Daoy (cell line): ENCODE data around the gene POU2F3. TPM values are rescaled to one million over a fixed set of nuclear protein-coding genes. Genes with fewer than 3 reads are reported as not detected.

Experiments
- DNase-seq: peaks from one replicate; pipeline ENCODE4 v3.0.0-alpha.2; 2015; ENCODE audit warnings: low read depth
- total RNA-seq: library from RNA; depleted of rRNA; stranded (reverse); fragments of >200 nt; shearing (Covaris generic); gene quantifications from 2 replicates; pipeline ENCODE4 v1.2.3, GENCODE V29; 2014

The POU2F3 gene
- total RNA-seq, 1 experiment from 2014 or later = not detected

DNA sequence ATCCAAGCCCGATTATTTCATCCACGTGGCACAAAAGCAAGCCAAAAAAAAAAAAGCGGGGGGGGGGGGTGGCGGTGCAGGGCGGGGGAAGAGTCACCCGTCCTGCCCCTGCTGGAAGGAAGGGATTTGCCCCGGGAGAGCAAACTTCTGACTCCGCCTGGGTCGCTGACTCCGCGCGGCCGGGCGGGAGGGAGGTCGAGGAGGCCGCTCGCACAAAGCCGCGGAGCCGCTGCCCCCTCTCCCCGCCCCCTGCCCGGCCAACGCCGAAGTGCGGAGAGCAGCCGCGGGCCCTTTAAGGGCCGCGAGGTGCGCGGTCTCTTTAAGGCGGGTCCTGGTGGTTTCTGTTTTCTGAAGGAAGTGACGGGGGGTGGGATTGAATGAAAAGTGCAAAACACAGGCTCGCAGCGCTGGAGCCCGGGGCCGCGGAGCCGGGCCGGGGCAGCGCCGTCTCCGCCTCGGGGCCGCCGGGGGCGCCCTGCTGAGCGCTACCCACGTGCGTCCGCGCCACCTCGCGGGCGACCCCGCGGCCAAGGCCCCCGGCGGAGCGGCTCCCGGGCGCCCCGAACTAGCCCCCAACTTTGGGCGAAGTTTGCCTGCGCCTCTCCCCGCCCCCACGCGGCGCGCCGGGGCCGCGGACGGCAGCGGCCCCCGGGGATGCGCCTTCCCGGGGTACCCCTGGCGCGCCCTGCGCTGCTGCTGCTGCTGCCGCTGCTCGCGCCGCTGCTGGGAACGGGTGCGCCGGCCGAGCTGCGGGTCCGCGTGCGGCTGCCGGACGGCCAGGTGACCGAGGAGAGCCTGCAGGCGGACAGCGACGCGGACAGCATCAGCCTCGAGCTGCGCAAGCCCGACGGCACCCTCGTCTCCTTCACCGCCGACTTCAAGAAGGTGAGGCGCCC is 29.1 kb upstream of the POU2F3 start, which contains the start of gene OAF:
TSS of gene OAF (plus strand) at position 407 of the 896 bp plus-strand sequence. CDS start at position 655, 248 bp downstream.
- peak; percentile 83 for DNase-seq

DNA sequence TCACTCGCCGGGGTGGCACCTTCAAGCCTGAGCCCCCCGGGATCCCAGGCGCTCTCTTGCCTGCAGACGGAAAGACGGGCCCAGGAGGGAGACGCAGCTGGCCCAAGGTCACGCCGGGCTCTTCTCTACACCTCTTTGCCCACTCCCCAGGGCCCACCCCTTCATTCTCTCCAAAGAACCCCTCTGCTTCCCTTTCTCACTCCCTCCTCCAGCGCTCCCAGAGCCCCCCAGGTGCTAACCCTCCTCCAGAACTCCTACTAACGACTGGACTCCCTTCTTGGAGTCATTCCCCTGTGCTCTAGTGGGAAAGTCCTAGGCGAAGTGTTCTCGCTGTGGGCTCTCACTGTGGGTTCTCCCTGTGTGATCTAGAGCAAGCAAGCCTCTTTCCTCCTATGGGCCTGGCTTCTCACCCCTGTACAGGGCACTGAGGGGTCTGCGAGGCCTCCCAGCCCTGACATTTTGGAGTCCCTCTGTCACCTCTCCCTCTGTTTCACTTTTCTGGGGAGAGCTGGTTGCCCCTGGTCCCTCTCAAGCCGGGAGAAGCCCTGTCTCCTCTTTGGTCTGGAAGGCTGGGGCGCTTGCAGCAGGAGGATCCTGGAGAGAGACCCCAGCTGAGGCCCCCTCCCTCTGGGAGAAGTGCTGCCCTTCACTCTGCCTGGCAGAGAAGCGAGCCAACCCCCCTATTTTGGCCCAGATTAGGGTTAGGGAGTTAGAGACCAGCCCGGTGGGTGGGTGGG is 28.2 kb upstream of the POU2F3 start:
- no peak for DNase-seq

DNA sequence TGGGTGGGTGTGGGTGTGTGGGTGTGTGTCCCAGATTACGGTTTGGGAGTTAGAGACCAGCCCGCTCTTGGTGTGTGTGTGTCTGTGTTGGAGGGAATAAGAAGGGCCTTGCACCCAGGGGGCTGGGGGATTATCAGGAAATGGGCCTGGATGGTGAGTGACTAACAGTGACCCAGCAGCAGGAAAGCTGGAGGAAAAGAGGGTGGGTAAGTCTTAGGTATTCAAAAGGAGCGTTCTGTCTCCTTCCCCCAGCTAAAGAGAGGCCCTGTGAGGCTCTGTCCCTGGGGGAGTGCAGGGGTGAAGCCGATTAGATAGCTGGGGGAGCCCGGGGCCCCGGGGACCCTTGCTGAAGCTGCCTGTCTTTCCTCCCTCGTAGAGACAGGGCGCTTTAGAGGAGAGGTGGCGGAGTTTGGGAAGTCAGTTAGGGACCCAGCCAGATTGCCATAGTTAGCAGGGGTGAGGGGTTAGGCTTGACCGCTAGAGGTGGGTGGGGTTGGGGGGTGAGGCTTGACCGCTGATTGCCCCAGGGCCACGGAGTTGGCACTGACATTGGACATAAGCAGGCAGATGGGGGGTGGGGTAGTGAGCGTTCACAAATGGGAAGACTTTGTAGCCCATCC is 27.6 kb upstream of the POU2F3 start:
- DNase-seq = peak; percentile 38

DNA sequence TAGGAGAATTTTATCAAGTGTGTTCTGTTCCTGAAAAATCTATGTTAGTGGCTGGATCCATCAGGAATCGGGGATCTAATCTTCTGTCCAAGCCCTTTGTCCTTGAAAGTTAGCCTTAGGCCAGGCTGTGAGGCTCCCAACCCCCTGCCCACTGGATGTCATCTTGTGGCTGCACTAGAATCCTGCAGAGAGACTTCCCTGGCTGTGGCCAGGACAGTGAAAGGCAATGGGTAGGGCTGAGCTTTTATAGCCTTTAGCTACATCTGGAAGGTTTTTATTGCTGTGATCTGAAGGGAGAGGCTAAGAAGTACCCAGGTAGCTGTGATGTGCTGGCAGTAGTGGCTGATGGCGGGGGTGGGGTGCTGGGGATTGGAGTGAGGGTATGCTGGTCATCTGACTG is 27.0 kb upstream of the POU2F3 start:
- no peak for DNase-seq

DNA sequence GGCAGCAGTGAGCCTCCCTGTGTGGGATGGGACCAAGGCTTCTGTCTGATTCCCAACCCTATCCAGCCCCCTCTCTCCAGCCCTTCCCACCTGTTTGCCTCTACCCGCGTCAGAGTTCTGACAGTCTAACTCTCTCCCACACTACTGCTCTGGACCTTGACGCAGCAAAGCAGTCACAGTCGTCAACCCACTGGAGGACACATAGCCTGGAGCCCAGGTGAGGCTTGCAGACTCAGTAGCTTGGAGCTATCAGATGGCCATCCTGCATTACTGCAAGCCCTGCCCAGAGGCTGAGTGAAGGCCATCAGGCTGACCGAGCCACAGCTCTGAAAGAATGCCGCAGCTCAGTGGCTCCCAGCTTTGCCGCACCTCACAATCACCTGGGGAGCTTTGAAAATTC is 25.4 kb upstream of the POU2F3 start:
- no peak for DNase-seq

DNA sequence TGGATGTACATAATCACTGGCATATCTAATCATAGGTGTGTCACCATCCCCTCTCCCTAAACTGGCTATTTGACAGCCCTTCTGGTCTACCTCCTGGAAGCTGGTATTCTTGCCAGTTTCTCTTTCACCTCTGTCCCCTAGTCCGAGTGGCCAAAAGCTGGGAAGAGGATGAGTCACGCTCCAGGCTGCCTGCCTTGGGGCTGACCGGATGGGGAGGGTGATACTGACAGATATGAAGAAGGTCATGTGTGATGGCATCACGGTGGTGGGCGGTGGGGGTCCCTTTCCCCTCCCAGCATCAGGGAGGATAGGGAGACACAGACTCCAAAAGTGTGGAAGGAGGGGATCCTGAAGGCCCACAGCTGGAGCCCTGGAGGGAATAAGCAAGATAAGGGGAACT is 24.3 kb upstream of the POU2F3 start:
- peak; percentile 51 for DNase-seq

DNA sequence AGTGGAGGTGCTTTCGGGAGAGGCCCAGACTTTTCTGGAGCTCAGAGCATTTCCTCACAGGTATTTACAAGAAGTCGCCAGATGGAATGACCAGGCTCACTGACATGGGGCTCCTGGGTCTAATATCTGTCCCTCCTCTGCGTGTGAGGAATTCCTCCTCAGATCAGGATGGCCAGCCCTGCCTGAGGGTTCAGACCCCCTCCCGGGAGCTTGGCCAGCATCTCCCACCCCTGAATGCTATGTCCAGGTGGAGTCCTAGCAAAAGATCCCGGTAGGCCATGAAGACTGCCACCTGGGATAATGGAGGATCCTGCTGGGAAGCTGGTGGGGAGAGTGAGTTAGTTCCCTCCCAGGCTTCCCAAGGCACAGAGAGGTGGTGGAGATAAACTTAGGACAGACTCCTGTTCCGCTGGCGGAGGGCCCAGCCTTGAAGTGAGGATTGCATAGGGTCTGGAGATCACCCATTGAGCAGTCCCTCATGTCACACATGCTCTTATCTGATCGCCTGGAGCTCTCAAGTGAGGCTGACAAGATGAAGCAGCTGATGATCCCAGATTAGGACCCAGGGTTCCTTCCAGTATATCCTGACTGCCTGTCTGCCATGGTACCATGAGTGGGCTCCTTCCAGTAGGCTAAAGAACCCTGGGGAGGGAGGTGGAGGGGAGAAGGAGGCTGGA is 23.4 kb upstream of the POU2F3 start:
- no peak for DNase-seq

DNA sequence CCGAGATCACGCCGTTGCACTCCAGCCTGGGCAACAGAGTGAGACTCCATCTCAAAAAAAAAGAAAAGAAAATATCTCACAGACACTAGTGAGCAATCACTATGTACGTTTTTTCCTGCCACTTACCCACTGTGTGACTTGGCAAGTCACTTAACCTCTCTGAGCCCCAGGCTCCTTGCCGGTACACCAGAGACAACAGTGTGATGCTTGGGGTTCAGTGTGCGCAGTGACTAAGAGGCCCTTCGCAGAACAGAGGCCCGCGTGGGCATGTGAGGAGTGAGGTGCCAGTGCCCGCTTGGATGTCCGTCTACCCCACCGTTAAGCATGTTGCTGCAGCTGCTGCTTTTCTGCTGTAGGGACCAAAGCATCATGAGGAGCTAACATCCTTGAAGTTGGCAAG is 22.4 kb upstream of the POU2F3 start:
- DNase-seq = no peak

DNA sequence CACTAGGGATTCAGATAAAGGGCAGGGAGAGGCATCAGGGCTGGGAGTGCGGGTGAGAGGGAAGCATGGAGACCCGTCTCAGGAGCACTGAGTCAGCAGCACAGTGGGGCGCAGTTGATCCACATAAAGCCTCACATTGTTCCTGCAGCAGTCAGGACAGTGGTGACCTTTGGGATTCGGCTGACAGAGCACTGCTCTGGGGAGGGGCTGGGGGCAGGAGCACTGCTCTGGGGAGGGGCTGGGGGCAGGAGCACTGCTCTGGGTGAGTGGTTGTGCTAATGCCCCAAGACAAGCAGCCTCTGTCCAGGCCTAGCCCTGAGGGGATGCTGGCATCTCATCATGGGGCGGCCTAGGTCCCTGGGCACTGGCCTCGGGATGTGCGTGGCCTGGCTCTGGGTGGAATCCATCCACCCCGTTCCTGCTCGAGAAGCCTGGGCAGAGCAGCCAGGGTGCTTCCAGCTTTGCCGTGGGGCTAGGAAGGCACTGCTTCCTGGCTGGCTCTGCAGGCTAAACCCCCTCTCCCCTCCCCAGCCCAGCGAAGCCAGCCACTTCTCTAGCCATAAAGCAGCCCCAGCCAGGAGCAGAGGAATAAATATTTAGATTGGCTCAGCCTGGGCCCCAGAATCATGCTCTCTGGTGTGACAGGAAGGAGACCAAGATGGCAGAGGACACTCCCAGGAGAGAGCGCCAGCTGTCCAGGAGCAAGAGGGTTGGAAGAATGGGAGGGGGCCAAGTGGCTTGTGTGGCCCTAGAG is 21.8 kb upstream of the POU2F3 start:
- DNase-seq = no peak

DNA sequence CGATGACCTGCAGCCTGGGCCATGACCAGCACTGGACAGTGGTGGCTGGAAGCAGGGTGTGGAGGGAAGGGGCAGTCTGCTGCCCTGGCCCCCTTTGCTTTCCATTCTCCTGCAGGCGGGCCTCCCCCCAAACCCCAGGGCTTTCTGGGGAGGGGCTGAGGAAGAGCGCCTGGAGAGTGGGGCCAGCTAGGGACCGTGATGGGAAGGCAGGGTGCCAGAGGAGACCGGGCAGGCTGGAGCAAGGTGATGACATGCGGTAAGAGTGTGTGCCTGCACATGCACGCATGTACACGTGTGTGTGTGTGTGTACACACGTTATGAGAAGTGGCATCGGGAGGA is 21.3 kb upstream of the POU2F3 start:
- no peak for DNase-seq

DNA sequence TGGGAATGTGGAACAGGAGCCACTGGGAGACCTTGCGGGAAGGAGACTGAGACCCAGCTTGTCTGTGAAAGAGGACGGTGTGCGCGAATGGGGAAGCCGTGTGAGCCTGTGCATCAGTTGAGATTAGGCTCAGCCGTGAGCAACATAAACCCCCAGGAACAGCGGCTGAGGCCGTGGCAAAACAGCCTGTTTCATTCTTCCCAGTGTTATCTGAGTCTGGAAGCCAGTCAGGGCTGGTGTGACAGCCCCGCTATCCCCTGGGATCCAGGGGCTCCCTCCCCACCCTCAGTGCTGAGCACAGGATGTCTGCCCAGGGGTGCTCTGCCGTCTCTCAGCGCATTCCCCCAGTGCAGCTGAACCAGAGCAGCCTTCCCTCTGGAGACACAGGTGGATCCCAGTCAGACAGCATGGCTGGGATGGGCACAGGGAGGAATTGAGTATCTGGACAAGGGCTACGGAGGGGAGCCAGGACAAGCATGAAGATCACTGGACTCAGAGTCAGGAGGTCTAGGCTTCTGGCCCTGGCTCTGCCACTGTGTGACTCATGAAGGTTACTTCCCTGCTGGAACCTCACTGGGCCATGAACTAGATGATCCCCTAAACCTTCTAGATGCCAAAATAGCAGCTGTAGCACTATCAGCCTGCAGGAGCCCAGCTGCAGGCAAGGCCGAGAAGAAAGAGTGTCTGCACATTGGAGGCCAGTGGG is 20.6 kb upstream of the POU2F3 start:
- DNase-seq = no peak

DNA sequence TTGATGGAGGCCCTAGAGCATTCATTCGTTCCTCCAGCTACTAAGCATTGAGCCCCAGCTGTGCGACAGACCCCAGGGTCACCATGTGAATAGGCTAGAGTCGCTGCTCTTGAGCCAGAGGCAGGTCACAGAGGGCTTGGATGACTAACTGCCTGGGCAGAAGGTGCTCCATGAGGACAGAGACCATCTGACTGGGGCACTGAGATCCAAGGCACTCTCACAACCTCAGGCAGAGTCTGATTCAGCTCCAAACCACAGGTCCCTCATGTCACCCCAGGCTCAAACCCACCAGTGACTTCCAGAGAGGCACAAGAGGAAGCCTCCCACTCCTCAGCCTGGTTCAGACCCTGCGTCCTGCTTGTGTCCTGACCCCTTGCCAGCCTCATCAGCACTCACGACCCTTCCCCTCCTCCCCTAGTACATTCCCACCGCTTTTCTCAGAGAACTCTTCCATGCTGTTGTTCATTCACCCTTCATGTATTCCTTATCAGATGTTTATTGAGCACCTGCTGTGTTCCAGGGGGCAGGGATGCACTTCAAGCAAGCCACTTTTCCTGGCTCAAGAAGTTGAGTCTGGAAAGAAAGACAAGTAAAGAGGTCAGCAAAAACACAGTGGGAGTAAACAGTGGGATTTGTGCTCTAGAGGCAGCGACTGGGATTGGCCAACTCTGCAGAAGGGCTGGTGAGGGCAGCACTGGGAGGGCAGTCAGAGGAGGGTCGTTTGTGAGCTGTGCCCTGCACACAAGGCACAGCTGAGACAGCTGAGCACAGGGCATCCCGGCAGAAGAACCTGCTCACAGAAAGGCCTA is 19.8 kb upstream of the POU2F3 start:
- no peak for DNase-seq

DNA sequence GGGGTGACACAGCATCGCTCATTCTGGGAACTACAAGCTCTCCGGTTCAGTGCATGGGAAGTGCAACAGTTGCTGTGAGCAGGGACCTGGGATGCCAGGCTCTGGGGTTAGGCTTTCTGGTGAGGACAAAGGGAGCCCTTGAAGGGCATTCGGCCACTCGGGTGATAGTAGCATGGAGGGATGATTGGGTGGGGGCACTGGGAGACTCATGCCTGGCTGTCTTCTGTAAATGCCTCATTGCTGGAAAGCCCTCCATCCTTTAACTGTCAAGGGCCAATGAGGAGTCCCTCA is 19.2 kb upstream of the POU2F3 start:
- no peak for DNase-seq

DNA sequence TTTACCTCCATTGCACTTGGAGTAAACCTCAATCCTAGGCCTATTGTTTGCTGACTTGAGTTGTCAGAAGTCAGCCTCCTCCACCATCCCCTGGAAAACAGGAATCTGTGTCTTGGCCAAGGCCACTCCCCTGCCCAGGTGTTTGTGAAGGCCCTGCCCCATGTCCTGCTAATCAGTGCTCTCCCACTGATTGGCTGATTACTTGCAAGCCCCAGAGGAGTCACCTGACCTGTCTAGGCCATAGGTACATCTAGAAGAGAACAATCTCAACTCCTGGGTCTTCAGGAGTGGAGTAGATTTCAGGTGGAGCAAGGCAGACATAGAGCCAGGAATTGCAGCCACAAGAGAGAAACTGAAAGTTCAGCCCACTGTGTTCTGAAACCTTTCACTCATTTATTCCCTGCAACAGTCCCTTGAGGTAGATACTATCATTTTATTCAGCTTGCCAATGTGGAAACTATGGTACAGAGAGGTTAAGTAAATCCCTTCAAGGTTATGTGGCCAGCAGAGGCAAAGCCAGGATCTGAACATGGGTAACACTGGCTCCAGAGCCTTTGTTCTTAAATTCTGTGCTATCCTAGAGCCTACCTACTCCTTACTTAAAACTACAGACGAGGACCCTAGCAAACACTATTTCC is 18.7 kb upstream of the POU2F3 start:
- no peak for DNase-seq

DNA sequence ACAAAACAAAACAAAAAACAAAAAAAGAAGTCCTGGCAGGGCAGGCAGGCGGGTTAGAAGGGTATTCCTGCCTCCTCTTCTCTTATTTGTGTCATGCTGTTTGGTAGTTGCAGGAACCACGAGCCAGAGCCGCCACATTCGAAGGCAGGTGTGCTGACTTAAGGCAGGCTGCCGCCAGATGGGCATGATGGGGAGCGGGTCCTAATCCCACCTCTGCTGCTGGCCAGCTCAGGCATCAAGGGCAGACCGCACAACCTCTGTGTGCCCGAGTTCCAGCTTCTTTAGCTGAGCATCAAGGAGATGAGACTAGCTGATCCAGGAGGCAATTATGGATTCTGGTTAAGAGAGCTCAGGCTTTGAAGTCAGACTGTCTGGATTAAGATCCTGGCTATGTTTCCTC is 17.0 kb upstream of the POU2F3 start:
- no peak for DNase-seq

DNA sequence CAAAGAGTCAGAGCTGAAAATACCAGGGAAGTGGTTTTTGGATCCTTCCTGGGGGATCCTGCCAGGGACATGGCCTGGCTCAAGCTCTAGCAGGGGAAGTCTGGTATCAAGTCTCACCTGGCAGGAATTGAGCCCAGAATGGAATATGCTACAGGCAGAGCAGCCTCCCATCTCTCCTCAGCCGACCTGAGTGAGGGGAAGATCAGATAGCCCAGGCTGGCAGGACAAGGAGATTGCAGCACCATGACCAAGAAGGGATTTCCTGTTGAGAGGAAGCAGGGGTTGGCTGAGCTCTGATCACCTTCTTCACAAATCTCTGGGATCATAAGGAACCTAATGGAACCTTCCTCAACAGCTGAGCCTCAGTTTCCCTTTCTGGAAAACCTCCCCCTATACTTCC is 16.1 kb upstream of the POU2F3 start:
- no peak for DNase-seq

DNA sequence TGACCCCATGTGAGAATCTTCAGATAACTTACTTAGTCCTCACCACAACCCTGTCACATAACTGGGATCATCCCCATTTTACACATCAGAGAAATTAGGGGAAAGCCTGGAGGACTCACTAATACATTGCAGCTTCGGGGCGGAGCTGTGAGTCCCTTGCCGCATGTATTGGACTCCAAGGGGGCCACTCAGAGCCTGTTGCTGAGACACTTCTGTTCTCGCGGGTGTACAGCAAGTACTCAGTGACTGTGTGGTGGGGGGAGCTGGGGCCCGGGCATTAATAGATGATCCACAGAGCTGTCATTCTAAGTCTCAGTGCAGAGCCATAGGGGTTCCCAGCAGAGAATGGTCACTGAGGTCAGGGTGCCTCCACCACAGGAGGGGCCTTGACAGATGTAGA is 15.6 kb upstream of the POU2F3 start:
- DNase-seq = no peak

DNA sequence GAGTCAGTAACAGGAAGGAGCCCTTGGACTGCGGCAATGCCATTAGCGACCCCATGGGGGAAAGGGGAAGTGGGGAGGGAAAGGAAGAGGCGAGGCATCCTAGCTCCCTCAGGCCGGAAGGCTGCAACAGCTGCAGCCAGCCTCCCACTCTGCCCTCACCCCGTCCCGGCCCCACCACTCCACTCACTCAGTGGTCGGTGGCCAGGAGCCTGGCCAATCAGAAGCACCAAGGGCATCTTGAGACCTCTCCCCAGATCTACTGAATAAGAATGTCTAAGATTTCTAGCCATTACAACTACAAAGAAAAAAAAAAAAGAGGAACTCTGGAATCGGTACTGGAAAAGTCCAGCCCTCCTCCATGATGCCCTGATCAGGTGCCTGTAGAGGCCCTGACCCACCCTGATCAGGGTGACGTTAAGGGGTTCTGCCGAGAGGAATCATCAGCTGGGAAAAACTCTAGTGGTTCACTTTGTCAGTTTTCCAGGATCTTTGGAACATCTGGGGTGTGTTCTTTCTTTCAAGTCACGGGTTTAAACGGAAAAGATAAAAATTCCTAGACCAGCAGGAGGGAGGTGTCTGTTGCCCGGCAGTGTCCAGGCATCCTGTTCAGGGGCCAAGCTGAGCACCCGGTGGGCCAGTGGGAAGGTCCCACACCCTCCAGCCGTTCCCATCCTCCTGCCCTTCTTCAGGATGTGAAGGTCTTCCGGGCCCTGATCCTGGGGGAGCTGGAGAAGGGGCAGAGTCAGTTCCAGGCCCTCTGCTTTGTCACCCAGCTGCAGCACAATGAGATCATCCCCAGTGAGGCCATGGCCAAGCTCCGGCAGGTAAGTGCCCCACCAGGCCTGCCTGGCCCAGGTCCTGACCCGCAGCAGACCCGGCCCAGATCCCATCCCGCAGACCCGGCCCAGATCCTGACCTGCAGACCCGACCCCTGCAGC is 14.7 kb upstream of the POU2F3 start:
- no peak for DNase-seq

DNA sequence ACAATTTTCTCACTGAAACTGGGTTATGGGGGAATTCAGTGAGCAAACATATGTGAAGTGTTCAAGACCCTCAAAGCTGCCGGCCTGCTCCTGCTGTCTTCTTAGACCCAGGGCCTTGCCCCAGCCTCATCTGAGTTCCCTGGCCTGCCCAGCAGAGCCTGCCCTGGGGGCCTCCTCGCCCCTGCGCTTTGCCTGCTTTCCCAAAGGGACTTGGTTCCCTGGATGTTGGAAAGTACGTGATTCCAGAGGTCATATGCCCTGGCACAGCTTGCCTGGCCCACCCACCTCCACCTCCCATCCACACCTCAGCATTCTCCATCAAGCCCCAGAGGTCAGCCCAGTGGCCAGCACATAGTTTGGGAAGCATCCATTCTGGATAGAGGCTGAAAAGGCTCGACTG is 13.7 kb upstream of the POU2F3 start:
- no peak for DNase-seq
